ENCODE data around the gene FOXRED2. TPM values are rescaled to one million over a fixed set of nuclear protein-coding genes. Genes with fewer than 3 reads are reported as not detected.

FOXRED2 gene
- total RNA-seq, 1 experiment from 2014 or later = 42.4 TPM

DNA sequence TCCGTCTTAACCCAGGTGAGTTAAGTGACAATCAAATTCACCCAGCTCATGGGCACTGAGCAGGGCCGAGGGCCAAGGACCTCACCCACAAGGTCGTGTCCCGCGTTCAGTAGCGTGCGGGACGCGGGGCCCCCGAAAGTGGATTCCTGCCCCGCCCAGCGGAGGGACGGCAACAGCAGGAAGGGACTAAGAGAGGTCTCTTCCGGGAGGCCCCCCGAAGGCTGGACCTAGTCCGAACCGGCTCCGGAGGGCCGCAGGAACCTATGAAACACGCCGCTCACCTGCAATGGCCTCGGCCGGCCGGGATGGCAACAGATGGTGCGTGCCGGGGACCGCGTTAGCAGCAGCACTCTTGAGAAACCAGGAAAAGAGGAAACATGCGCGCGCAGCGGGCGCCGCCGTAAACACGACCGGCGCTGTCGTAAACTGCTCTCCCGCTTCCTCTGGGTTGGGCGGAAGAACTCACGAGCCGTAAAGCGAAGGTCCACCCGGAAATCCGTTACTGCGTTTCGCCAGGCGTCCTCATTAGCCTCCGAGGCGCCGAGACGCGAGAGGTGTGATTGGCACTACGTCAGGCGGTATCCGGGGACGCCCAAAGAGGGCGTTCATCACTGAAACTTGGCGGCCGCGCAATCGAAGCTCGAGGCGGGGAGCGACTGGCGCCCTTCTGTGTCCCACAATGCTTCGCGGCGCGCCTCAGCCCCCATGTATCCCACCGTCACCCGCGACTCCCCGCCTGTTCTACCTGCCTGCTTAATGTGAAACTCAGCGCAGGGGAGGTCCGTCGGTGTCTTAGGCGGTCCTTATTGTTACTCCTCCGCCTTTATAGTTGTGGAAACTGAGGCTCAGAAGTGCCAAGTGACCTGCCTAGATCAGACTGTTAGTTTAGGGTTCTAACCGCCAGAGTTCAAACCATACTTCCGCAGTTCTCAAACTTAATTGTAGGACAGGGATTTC lies 22.2 kb upstream of the FOXRED2 start, which contains the start of gene EIF3D:
EIF3D (minus strand) TSS at position 372 of the 957 bp plus-strand sequence. CDS start 3,045 bp downstream, outside the sequence.
- CTCF ChIA-PET = interaction anchor here (0.6 to 1.2 kb wide), 4 partner anchors 12 to 689 kb away, joined by 3 to 6 read pairs (median 4); no protein-coding TSS in a partner anchor

DNA sequence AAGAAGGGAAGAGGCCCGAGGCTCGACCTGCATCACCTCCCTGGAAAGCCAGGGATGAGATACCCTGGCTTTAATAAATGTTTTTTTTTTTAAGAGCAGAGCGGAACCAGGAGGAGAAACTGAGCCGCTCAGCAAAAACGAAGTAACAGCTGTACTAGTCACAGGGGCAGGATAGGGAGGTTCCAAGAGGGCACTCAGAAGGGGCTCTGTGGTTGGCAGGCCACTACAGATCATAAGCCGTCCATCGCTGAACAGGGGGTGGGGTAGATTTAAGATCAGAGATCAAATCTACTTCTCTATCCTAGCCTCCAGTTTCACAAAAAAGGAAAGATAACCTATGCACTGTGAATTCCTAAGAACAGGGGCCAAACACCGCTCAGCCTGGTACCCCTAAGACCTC lies 21.5 kb upstream of the FOXRED2 start:
- H3K9me3 ChIP-seq (ENCODE audit: insufficient read depth, low read depth) = no peaks in the 10 kb centered on the region
- H3K4me3 ChIP-seq = peak overlapping the region; percentile 90
- no peaks in the 10 kb centered on the region for H3K9me2 ChIP-seq (ENCODE audit: insufficient read depth)
- H3F3A ChIP-seq (ENCODE audit: insufficient read depth, low read depth) = peaks cover 66% of the 10 kb centered on the region
- H4K20me1 ChIP-seq (ENCODE audit: insufficient read depth) = peaks cover 40% of the 10 kb centered on the region
- H2AFZ ChIP-seq = peak overlapping the region; percentile 86
- peaks cover 44% of the 10 kb centered on the region for H3K36me3 ChIP-seq (ENCODE audit: low read depth)
- H3K4me1 ChIP-seq (replicated peaks; ENCODE audit: insufficient read depth) = peaks cover 25% of the 10 kb centered on the region
- peaks cover 52% of the 10 kb centered on the region for H3K79me2 ChIP-seq (ENCODE audit: low read depth)
- no peak for TF ChIP-seq EZH2 (IDR thresholded peaks at IDR 0.05; ENCODE audit: low read depth)
- TF ChIP-seq, protein P1, sequence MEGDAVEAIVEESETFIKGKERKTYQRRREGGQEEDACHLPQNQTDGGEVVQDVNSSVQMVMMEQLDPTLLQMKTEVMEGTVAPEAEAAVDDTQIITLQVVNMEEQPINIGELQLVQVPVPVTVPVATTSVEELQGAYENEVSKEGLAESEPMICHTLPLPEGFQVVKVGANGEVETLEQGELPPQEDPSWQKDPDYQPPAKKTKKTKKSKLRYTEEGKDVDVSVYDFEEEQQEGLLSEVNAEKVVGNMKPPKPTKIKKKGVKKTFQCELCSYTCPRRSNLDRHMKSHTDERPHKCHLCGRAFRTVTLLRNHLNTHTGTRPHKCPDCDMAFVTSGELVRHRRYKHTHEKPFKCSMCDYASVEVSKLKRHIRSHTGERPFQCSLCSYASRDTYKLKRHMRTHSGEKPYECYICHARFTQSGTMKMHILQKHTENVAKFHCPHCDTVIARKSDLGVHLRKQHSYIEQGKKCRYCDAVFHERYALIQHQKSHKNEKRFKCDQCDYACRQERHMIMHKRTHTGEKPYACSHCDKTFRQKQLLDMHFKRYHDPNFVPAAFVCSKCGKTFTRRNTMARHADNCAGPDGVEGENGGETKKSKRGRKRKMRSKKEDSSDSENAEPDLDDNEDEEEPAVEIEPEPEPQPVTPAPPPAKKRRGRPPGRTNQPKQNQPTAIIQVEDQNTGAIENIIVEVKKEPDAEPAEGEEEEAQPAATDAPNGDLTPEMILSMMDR (conservative IDR thresholded peaks at IDR 0.05) = no peak
- peak overlapping the region; percentile 84 for H3K4me2 ChIP-seq
- intact Hi-C loops (cut with micrococcal nuclease; ENCODE audit: unreplicated experiment) = loop anchor here (5.0 kb wide), 1 partner anchor 46 kb away; the partner anchor contains the start of gene TXN2
- peak overlapping the region; percentile 96 for H3K27ac ChIP-seq
- ChIA-PET POLR2A (ENCODE audit: unreplicated experiment) (interaction anchor here (0.7 kb wide), 2 partner anchors 77 to 1489 kb away, joined by 3 to 7 read pairs; no protein-coding TSS in a partner anchor), CTCF (interaction anchor here (0.6 kb wide), 2 partner anchors 228 to 690 kb away, joined by 3 to 4 read pairs; no protein-coding TSS in a partner anchor)
- H3K27me3 ChIP-seq (ENCODE audit: insufficient read depth, low read depth) = no peaks in the 10 kb centered on the region
- DNase-seq = no peak
- BruUV-seq (replicated peaks) = no TSS peak

More for the DNA sequence above, 22.2 kb upstream of the FOXRED2 start, which contains the start of gene EIF3D:
- Histone ChIP-seq H3K9me3 (ENCODE audit: insufficient read depth, low read depth) (no peaks in the 10 kb centered on the region), H3K27me3 (ENCODE audit: insufficient read depth, low read depth) (no peaks in the 10 kb centered on the region), H3K4me2 (peak within 1 kb of the TSS; percentile 91), H4K20me1 (ENCODE audit: insufficient read depth) (peaks cover 37% of the 10 kb centered on the region), H3K27ac (peak within 1 kb of the TSS; percentile 96), H3K36me3 (ENCODE audit: low read depth) (peaks cover 36% of the 10 kb centered on the region), H3K79me2 (ENCODE audit: low read depth) (peaks cover 48% of the 10 kb centered on the region), H3F3A (ENCODE audit: insufficient read depth, low read depth) (peaks cover 59% of the 10 kb centered on the region), H3K4me3 (peak within 1 kb of the TSS; percentile 90), H2AFZ (peak within 1 kb of the TSS; percentile 94), H3K4me1 (replicated peaks; ENCODE audit: insufficient read depth) (peaks cover 25% of the 10 kb centered on the region), H3K9me2 (ENCODE audit: insufficient read depth) (no peaks in the 10 kb centered on the region)
- intact Hi-C loops (cut with micrococcal nuclease; ENCODE audit: unreplicated experiment) = loop anchor here (1.0 to 5.0 kb wide), 2 partner anchors 13 to 47 kb away; partner anchors contain the start of gene TXN2
- POLR2A ChIA-PET (ENCODE audit: unreplicated experiment) = interaction anchor here (0.5 to 1.6 kb wide), 13 partner anchors 12 to 1163 kb away, joined by 3 to 17 read pairs (median 6); partner anchors contain the start of gene IFT27
- no TSS peak for BruUV-seq (replicated peaks)
- DNase-seq = peak; percentile 99 to 100
- TF ChIP-seq, protein P1 (conservative IDR thresholded peaks at IDR 0.05) = peak; percentile 37; the same call in 1 of the 2 replicates
- no peak for TF ChIP-seq EZH2 (IDR thresholded peaks at IDR 0.05; ENCODE audit: low read depth)

DNA sequence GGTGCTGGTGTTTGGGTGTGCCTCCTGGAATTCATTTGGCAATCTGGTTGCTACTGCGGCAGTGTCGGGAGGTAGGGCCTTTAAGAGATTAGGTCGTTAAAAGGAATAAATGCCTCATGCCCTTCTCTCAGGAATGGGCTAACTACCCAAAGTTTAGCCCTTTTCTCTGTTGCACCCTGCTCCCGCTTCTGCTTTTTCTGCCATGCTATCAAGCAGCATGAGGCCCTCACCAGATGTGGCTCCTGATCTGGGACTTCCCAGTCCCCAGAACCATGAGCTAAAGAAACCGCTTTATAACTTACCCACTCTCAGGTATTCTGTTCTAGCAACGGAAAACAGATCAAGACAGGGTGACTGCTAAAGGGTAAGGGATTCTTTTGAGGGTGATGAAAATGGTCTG lies 15.8 kb upstream of the FOXRED2 start:
- no peak for DNase-seq
- Histone ChIP-seq H3K27me3 (ENCODE audit: insufficient read depth, low read depth) (no peaks in the 10 kb centered on the region), H2AFZ (no peak overlapping the region), H3K4me2 (no peak overlapping the region), H3K9me3 (ENCODE audit: insufficient read depth, low read depth) (no peaks in the 10 kb centered on the region), H3F3A (ENCODE audit: insufficient read depth, low read depth) (peaks cover 90% of the 10 kb centered on the region), H3K9me2 (ENCODE audit: insufficient read depth) (no peaks in the 10 kb centered on the region), H4K20me1 (ENCODE audit: insufficient read depth) (peaks cover 78% of the 10 kb centered on the region), H3K4me1 (replicated peaks; ENCODE audit: insufficient read depth) (peaks cover 11% of the 10 kb centered on the region), H3K79me2 (ENCODE audit: low read depth) (peaks cover 58% of the 10 kb centered on the region), H3K4me3 (no peak overlapping the region), H3K27ac (no peak overlapping the region), H3K36me3 (ENCODE audit: low read depth) (peaks cover 94% of the 10 kb centered on the region)
- BruUV-seq (replicated peaks) = no TSS peak
- POLR2A ChIA-PET (ENCODE audit: unreplicated experiment) = no interaction called here
- CTCF ChIA-PET = interaction anchor here (1.0 kb wide), 1 partner anchor 11 kb away, joined by 3 read pairs; no protein-coding TSS in a partner anchor
- TF ChIP-seq EZH2 (IDR thresholded peaks at IDR 0.05; ENCODE audit: low read depth) = no peak
- TF ChIP-seq, protein P1 (conservative IDR thresholded peaks at IDR 0.05) = no peak
- intact Hi-C loops (cut with micrococcal nuclease; ENCODE audit: unreplicated experiment) = no loop called here
